GM18517 (cell line): ENCODE results near the gene PPP1R16B.
"Not testable (repeated sequence)": the region's sequence is repeated elsewhere in the genome, so short reads cannot be mapped to it uniquely, and the experiment has no call there.

Experiments
- ATAC-seq: cut with Tn5 transposase; IDR thresholded peaks from one replicate; pipeline ENCODE4 v1.9.1; 2021; ENCODE audit warnings: mild to moderate bottlenecking, moderate library complexity; ENCODE audit not compliant: unreplicated experiment

Gene PPP1R16B

GRCh38 chr20:38791291-38791690, 14.2 kb upstream of the PPP1R16B start:
- ATAC-seq = no peak

GRCh38 chr20:38791940-38792339, 13.6 kb upstream of the PPP1R16B start:
- no peak for ATAC-seq

- ATAC-seq = not testable (repeated sequence)
These were observed 11.4 kb upstream of the PPP1R16B start for GRCh38 chr20:38794057-38794456.

- no peak for ATAC-seq
These were observed 7.2 kb upstream of the PPP1R16B start for GRCh38 chr20:38798266-38798665.

- ATAC-seq = no peak
These were observed 6.3 kb upstream of the PPP1R16B start for GRCh38 chr20:38799203-38799602.

- ATAC-seq = no peak
These were observed 4.6 kb upstream of the PPP1R16B start for GRCh38 chr20:38800882-38801281.

GRCh38 chr20:38804221-38804620, 1.3 kb upstream of the PPP1R16B start:
- no peak for ATAC-seq

GRCh38 chr20:38804682-38805501, 605 bp upstream of the PPP1R16B start:
- ATAC-seq = peak; percentile 43

- ATAC-seq = no peak
These were observed 709 bp downstream of the PPP1R16B start for GRCh38 chr20:38805958-38806854.

GRCh38 chr20:38806855-38807655, 1.6 kb downstream of the PPP1R16B start:
- ATAC-seq = no peak

- no peak for ATAC-seq
These were observed 4.4 kb downstream of the PPP1R16B start for GRCh38 chr20:38809942-38810341.

GRCh38 chr20:38810926-38811630, 5.6 kb downstream of the PPP1R16B start:
- no peak for ATAC-seq

- no peak for ATAC-seq
These were observed 6.3 kb downstream of the PPP1R16B start for GRCh38 chr20:38811769-38812168.

- no peak for ATAC-seq
These were observed 6.7 kb downstream of the PPP1R16B start for GRCh38 chr20:38812182-38812581.

- ATAC-seq = no peak
These were observed 7.4 kb downstream of the PPP1R16B start for GRCh38 chr20:38812709-38813573.

GRCh38 chr20:38813574-38813962, 8.1 kb downstream of the PPP1R16B start:
- ATAC-seq = not testable (repeated sequence)

GRCh38 chr20:38815446-38815845, 9.9 kb downstream of the PPP1R16B start:
- ATAC-seq = no peak

GRCh38 chr20:38818113-38819065, 12.9 kb downstream of the PPP1R16B start:
- no peak for ATAC-seq
